Upper lobe of left lung (tissue), 4 donors: ENCODE results near the gene LSR.

ENCODE experiments used
- CTCF ChIP-seq, 6 experiments: fragments of 450-650 bp in 4 of 6; fragments of 200-600 bp in 2 of 6; sonication (generic) in 2 of 6; IDR thresholded peaks; one replicate each; pipeline ENCODE4 v1.5.1; 2016 to 2019; ENCODE audit warnings: antibody characterized with exemption in 6 of 6
- POLR2A ChIP-seq, 4 donors: fragments of 450-650 bp; IDR thresholded peaks; one replicate each; pipeline ENCODE4 v1.5.1; 2016 to 2017; ENCODE audit warnings: antibody characterized with exemption in 4 of 4, mild to moderate bottlenecking in 2 of 4
- POLR2AphosphoS5 ChIP-seq, 2 donors: sonication (generic); formaldehyde crosslinking; IDR thresholded peaks; one replicate each; pipeline ENCODE4 v1.5.1; 2017; ENCODE audit warnings: antibody characterized with exemption in 2 of 2

- TF ChIP-seq CTCF (IDR thresholded peaks at IDR 0.05) (no peak), POLR2AphosphoS5 (IDR thresholded peaks at IDR 0.05) (no peak), POLR2A (IDR thresholded peaks at IDR 0.05) (no peak)
These were observed 55.2 kb downstream of the LSR start for GRCh38 chr19:35304036-35304435.
